Activated CD4-positive, alpha-beta T cell treated with anti-CD3 and anti-CD28 coated beads for 36 hours (primary cell): ENCODE results near the gene STEAP2. TPM values are rescaled to one million over a fixed set of nuclear protein-coding genes. Genes with fewer than 3 reads are reported as not detected.

Source experiments
- ATAC-seq: fragments of 200-7000 bp; cut with Tn5 transposase; one replicate; pipeline ENCODE4 v1.10.0; 2021; ENCODE audit warnings: mild to moderate bottlenecking, moderate library complexity
- CTCF ChIA-PET: fragments of 350-600 bp; sonication (Branson Sonifier 250); formaldehyde crosslinking; loops from one replicate; lab custom pipeline; 2021; ENCODE audit warnings: antibody characterized with exemption; lab: Charles Lee
- POLR2A ChIA-PET: fragments of 350-600 bp; sonication (Branson Sonifier 250); formaldehyde crosslinking; loops from one replicate; lab custom pipeline; 2021; ENCODE audit warnings: antibody characterized with exemption, inconsistent platforms; lab: Charles Lee
- DNase-seq: peaks from one replicate; pipeline ENCODE4 v3.0.0-alpha.2; 2020
- H3K27ac Mint-ChIP-seq: one replicate; pipeline ENCODE4 v1.8.0; 2021; ENCODE audit warnings: mixed read lengths
- H3K27me3 Mint-ChIP-seq: one replicate; pipeline ENCODE4 v1.8.0; 2021; ENCODE audit warnings: mixed read lengths
- H3K36me3 Mint-ChIP-seq: one replicate; pipeline ENCODE4 v1.8.0; 2021; ENCODE audit warnings: low read depth, mixed read lengths
- H3K4me1 Mint-ChIP-seq: one replicate; pipeline ENCODE4 v1.8.0; 2021; ENCODE audit warnings: mixed read lengths
- H3K4me3 Mint-ChIP-seq: one replicate; pipeline ENCODE4 v1.8.0; 2021; ENCODE audit warnings: mild to moderate bottlenecking, moderate library complexity, mixed read lengths
- H3K9me3 Mint-ChIP-seq: one replicate; pipeline ENCODE4 v1.8.0; 2021; ENCODE audit warnings: low read depth, mixed read lengths
- intact Hi-C, 2 experiments: fragments of 100-400 bp; cut with DNase I in 1 of 2; cut with micrococcal nuclease in 1 of 2; formaldehyde crosslinking; loops; one replicate each; pipeline versions ENCODE4 v1.14.2 to v1.15.1; 2022 to 2024; cut with DNase I, micrococcal nuclease
- total RNA-seq, 2 experiments: library from RNA; stranded (reverse); gene quantifications; one replicate each; pipeline ENCODE4 v1.2.3, GENCODE V29; 2021

The STEAP2 gene
- total RNA-seq, 2 experiments from 2014 or later: not detected

DNA sequence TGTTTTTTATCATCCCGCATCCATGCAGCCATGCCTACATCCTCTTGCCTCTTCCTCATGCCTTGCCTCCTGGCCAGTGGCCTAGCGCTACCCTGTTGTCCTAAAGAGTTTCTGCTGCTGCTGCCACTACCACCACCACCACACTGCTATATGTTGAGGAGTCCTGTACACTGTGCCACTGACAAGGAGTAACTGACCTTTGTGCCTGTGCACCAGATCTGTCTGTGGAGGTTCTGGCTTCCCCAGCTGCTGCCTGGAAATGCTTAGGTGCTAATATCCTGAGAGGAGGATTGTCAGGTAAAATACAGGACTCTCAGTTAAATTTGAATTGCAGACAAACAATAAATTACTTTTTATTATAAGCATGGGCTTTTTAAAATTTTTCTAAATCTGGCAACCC is 26.5 kb downstream of the STEAP2 start:
- CTCF ChIA-PET: interaction anchor here (0.5 kb wide), 1 partner anchor 1025 kb away, joined by 4 read pairs; no protein-coding TSS in a partner anchor
- H3K27ac Mint-ChIP-seq: no peak overlapping the region
- H3K4me3 Mint-ChIP-seq: no peak overlapping the region
- no peaks in the 10 kb centered on the region for H3K4me1 Mint-ChIP-seq
- intact Hi-C loops: no loop called here
- no peak for DNase-seq
- H3K9me3 Mint-ChIP-seq: no peaks in the 10 kb centered on the region
- no peaks in the 10 kb centered on the region for H3K36me3 Mint-ChIP-seq
- POLR2A ChIA-PET: no interaction called here
- ATAC-seq: no peak
- H3K27me3 Mint-ChIP-seq: peaks cover 8% of the 10 kb centered on the region

DNA sequence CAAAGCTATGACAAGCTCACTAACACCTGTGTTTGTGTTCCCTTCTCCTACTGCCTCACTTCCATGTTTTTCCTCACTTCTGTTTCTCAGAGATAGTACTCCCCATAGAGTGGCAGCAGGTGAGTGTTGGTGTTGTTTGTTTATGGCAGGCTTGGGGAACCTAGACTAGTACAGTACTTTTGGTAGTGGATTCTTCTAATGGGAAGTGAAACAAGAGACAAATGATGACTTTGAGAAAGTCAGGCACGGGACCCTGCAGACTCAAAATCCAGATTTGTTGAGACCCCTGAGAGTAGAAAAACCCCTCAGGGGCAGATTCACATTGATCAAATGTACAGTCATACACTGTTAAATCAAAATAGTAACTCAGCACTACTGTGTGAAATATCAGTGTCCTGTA is 27.0 kb downstream of the STEAP2 start:
- H3K36me3 Mint-ChIP-seq: no peaks in the 10 kb centered on the region

GRCh38 chr7:90239050-90239449 is 27.5 kb downstream of the STEAP2 start:
- POLR2A ChIA-PET: no interaction called here
- H3K36me3 Mint-ChIP-seq: no peaks in the 10 kb centered on the region
- H3K27ac Mint-ChIP-seq: no peak overlapping the region
- H3K9me3 Mint-ChIP-seq: no peaks in the 10 kb centered on the region
- no peak for ATAC-seq
- peaks cover under 1% of the 10 kb centered on the region for H3K4me1 Mint-ChIP-seq
- H3K4me3 Mint-ChIP-seq: no peak overlapping the region
- CTCF ChIA-PET: no interaction called here
- no peak for DNase-seq
- intact Hi-C loops: no loop called here
- H3K27me3 Mint-ChIP-seq: peaks cover 10% of the 10 kb centered on the region

More for the DNA sequence above, 27.0 kb downstream of the STEAP2 start:
- Mint-ChIP-seq H3K27ac (no peak overlapping the region), H3K27me3 (peaks cover 8% of the 10 kb centered on the region), H3K4me1 (no peaks in the 10 kb centered on the region), H3K9me3 (no peaks in the 10 kb centered on the region), H3K4me3 (no peak overlapping the region)
- DNase-seq (no peak), ATAC-seq (no peak)
- POLR2A ChIA-PET: no interaction called here
- intact Hi-C loops: no loop called here
- CTCF ChIA-PET: no interaction called here

GRCh38 chr7:90239625-90240228 is 28.2 kb downstream of the STEAP2 start:
- Mint-ChIP-seq H3K4me1 (peaks cover 6% of the 10 kb centered on the region), H3K27ac (no peak overlapping the region), H3K36me3 (no peaks in the 10 kb centered on the region), H3K27me3 (peaks cover 13% of the 10 kb centered on the region), H3K9me3 (no peaks in the 10 kb centered on the region), H3K4me3 (no peak overlapping the region)
- DNase-seq: no peak
- ChIA-PET CTCF (no interaction called here), POLR2A (no interaction called here)
- ATAC-seq: no peak
- intact Hi-C loops: no loop called here

DNA sequence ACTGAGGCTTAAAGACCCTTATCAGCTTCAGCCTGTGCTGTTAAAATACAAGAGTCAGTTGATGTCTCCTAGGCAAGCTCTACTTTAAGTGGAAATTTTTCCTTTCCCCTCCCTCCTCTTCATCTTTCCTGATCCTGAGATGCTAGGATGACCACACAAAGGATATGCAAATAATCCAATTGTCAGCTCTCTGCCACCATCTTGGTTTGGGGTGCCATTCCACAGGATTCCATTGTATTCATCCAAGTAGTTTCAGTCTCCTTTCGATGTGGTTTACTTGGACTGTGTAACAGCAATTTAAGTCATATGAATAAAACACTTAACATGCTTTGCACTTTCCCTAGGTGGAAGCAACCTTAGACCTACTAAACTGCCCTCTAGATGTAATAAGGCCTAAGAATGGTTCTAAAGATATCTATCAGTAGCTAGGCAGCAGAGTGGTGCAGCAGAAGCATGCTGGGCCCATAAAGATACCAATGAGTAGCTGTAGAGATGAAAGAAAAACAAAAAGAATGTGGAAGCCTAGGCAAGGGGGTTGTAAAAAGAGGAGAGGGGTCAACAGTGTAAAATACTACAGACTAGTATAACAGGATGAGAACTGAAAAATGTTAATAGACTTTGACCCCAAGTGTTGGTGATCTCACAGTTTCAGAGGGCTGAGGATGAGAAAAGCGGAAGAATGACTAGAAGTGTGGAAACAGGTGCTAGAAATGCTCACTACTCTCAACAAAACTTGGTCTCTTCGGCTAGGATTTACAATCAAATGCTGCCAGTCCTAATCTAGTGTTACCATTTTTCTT is 31.0 kb downstream of the STEAP2 start:
- ChIA-PET POLR2A (interaction anchor here (0.6 kb wide), 2 partner anchors 68 to 1436 kb away, joined by 4 read pairs; no protein-coding TSS in a partner anchor), CTCF (interaction anchor here (0.6 to 1.6 kb wide), 3 partner anchors 47 to 186 kb away, joined by 3 to 6 read pairs (median 3); no protein-coding TSS in a partner anchor)
- Mint-ChIP-seq H3K27ac (no peak overlapping the region), H3K4me3 (no peak overlapping the region), H3K4me1 (peaks cover 16% of the 10 kb centered on the region), H3K27me3 (peaks cover 27% of the 10 kb centered on the region), H3K9me3 (no peaks in the 10 kb centered on the region), H3K36me3 (no peaks in the 10 kb centered on the region)
- no peak for ATAC-seq
- DNase-seq: no peak
- intact Hi-C loops: no loop called here

GRCh38 chr7:90243556-90243955 is 32.0 kb downstream of the STEAP2 start:
- intact Hi-C loops: no loop called here
- no peaks in the 10 kb centered on the region for H3K9me3 Mint-ChIP-seq
- CTCF ChIA-PET: interaction anchor here (0.6 to 1.6 kb wide), 3 partner anchors 46 to 359 kb away, joined by 3 to 6 read pairs (median 3); no protein-coding TSS in a partner anchor
- POLR2A ChIA-PET: interaction anchor here (0.5 kb wide), 1 partner anchor 690 kb away, joined by 3 read pairs; no protein-coding TSS in a partner anchor
- peaks cover 16% of the 10 kb centered on the region for H3K4me1 Mint-ChIP-seq
- no peak for DNase-seq
- H3K27ac Mint-ChIP-seq: no peak overlapping the region
- H3K36me3 Mint-ChIP-seq: no peaks in the 10 kb centered on the region
- no peak overlapping the region for H3K4me3 Mint-ChIP-seq
- peaks cover 25% of the 10 kb centered on the region for H3K27me3 Mint-ChIP-seq
- no peak for ATAC-seq

GRCh38 chr7:90244565-90244908 is 33.0 kb downstream of the STEAP2 start:
- intact Hi-C loops: loop anchor here in 1 of 2 experiments (1.0 kb wide), 1 partner anchor 160 kb away; no protein-coding TSS in a partner anchor
- no peak for ATAC-seq

GRCh38 chr7:90244909-90245851 is 33.6 kb downstream of the STEAP2 start, which contains the start of gene CFAP69:
CFAP69 (plus strand) TSS chr7:90245174; CDS start chr7:90245425, 251 bp downstream.
- Mint-ChIP-seq H3K9me3 (no peaks in the 10 kb centered on the region), H3K27ac (peak within 1 kb of the TSS; percentile 0), H3K4me1 (peaks cover 16% of the 10 kb centered on the region), H3K4me3 (peak within 1 kb of the TSS; percentile 77), H3K36me3 (no peaks in the 10 kb centered on the region), H3K27me3 (peaks cover 32% of the 10 kb centered on the region)
- DNase-seq (peak; percentile 92), ATAC-seq (peak; percentile 97)
- intact Hi-C loops: loop anchor here (1.0 to 5.0 kb wide), 7 partner anchors 52 to 182 kb away; partner anchors contain the start of genes GTPBP10 (in 2 of the 2) and STEAP1 (in 1 of the 2)
- CTCF ChIA-PET: interaction anchor here (0.7 to 1.0 kb wide), 2 partner anchors 9 to 12 kb away, joined by 3 read pairs; no protein-coding TSS in a partner anchor
- POLR2A ChIA-PET: no interaction called here

More at GRCh38 chr7:90244565-90244908, 33.0 kb downstream of the STEAP2 start:
- CTCF ChIA-PET: interaction anchor here (0.8 to 1.6 kb wide), 4 partner anchors 9 to 358 kb away, joined by 3 to 6 read pairs (median 4); partner anchors contain the start of gene STEAP1
- Mint-ChIP-seq H3K4me1 (peaks cover 16% of the 10 kb centered on the region), H3K36me3 (no peaks in the 10 kb centered on the region), H3K9me3 (no peaks in the 10 kb centered on the region), H3K4me3 (peak overlapping the region; percentile 77), H3K27ac (no peak overlapping the region), H3K27me3 (peaks cover 29% of the 10 kb centered on the region)
- DNase-seq: no peak
- POLR2A ChIA-PET: no interaction called here

DNA sequence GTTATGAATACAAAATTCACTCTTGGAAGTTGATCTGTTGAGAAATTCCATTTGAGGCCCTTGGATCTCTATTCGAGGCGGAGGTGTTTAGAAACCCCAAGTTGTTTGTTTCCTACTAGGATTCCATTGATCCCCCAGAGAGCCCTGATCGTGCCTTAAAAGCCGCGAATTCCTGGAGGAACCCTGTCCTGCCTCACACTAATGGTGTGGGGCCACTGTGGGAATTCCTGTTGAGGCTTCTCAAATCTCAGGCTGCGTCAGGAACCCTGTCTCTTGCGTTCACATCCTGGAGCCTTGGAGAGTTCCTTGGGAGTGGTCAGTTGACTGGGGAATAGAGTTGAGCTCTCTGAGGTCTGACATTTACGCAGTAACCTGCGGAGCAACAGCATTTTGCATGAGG is 34.6 kb downstream of the STEAP2 start:
- POLR2A ChIA-PET: no interaction called here

DNA sequence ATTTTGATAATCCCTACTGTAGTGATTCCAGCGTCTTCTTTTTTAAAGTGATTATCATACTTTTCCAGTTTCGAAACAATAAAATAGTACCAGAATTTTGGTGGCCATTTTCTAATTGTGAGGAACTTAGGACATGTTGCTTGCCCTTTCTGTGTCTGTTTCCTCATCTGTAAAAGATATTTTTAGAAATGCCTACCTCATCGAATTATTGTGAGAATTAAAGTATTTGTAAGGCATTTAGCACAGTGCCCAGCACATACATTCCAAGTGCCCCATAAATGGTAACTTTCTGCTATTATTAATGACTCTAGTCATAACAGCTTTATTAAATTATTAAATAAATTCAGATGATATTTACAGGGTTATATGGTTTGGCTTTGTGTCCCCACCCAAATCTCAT is 37.2 kb downstream of the STEAP2 start:
- POLR2A ChIA-PET: no interaction called here
- peaks cover 16% of the 10 kb centered on the region for H3K4me1 Mint-ChIP-seq
- peaks cover 39% of the 10 kb centered on the region for H3K27me3 Mint-ChIP-seq
- H3K27ac Mint-ChIP-seq: no peak overlapping the region
- CTCF ChIA-PET: no interaction called here
- intact Hi-C loops: loop anchor here (5.0 kb wide), 2 partner anchors 49 to 99 kb away; partner anchors contain the start of gene GTPBP10 (in 1 of the 2)
- ATAC-seq: no peak
- H3K9me3 Mint-ChIP-seq: no peaks in the 10 kb centered on the region
- no peaks in the 10 kb centered on the region for H3K36me3 Mint-ChIP-seq
- no peak for DNase-seq
- H3K4me3 Mint-ChIP-seq: no peak overlapping the region

More for the DNA sequence above, 34.6 kb downstream of the STEAP2 start:
- intact Hi-C loops: loop anchor here (5.0 kb wide), 2 partner anchors 51 to 101 kb away; partner anchors contain the start of gene GTPBP10 (in 1 of the 2)
- ATAC-seq (no peak), DNase-seq (no peak)
- H3K4me1 Mint-ChIP-seq: peaks cover 16% of the 10 kb centered on the region
- CTCF ChIA-PET: interaction anchor here (0.5 to 1.2 kb wide), 3 partner anchors 11 to 1697 kb away, joined by 3 read pairs; no protein-coding TSS in a partner anchor
- H3K27me3 Mint-ChIP-seq: peaks cover 37% of the 10 kb centered on the region
- peak overlapping the region; percentile 77 for H3K4me3 Mint-ChIP-seq
- H3K36me3 Mint-ChIP-seq: no peaks in the 10 kb centered on the region
- no peaks in the 10 kb centered on the region for H3K9me3 Mint-ChIP-seq
- no peak overlapping the region for H3K27ac Mint-ChIP-seq
